NCI-H82 treated with DMSO at 0.1 percent for 48 hours (cell line): ENCODE measurements around the gene CANT1.

Experiments
- DNase-seq: peaks from one replicate; lab custom pipeline; 2025; ENCODE audit not compliant: unreplicated experiment; lab: John Stamatoyannopoulos, UW

CANT1 gene

DNA sequence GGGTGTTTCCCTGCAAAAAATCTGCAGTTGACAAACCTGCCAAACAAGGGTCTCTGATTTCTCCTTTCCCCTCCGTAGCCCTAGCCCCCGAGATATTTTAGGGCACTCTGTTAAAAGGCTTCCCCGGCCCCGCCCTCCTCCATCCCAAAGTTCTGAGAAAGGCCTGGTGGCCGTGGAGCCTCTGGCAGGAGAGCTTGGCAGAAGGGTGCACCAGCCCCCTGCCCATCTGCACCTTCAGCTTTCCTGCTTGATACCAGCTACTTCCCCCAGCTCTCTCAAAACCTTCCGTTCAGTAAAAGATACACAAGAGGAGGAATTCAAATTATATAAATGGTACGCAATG, 711 bp upstream of the CANT1 start:
- no peak for DNase-seq

DNA sequence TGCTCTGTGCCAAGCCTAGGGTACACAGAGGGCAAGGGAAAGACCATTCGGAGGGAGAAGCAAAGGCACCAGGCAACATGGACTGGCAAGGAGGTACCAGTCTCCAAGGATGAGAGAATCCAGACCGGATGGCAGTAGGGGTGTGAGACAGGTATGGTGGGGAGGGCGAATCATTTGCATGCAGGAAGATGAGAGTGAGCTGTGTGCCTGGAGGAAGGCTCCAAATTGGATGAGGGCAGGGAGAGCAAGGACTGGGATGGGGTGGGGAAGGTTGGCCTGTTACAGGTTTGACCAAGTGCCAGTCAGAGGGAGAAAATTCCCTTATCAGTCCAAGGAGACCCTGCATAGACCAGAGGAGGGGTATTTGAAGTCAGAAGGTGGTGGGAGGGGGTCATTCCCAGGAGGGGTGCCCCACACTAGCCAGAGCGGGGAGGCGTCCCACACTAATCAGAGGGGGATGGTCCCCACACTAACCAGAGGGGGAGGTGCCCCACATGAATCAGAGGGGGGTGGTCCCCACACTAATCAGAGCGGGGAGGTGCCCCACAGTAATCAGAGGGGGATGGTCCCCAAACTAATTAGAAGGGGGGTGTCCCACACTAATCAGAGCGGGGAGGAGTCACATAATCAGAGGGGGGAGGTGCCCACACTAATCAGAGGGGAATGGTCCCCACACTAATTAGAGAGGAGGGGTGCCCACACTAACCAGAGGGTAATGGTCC, 737 bp downstream of the CANT1 start:
- no peak for DNase-seq

DNA sequence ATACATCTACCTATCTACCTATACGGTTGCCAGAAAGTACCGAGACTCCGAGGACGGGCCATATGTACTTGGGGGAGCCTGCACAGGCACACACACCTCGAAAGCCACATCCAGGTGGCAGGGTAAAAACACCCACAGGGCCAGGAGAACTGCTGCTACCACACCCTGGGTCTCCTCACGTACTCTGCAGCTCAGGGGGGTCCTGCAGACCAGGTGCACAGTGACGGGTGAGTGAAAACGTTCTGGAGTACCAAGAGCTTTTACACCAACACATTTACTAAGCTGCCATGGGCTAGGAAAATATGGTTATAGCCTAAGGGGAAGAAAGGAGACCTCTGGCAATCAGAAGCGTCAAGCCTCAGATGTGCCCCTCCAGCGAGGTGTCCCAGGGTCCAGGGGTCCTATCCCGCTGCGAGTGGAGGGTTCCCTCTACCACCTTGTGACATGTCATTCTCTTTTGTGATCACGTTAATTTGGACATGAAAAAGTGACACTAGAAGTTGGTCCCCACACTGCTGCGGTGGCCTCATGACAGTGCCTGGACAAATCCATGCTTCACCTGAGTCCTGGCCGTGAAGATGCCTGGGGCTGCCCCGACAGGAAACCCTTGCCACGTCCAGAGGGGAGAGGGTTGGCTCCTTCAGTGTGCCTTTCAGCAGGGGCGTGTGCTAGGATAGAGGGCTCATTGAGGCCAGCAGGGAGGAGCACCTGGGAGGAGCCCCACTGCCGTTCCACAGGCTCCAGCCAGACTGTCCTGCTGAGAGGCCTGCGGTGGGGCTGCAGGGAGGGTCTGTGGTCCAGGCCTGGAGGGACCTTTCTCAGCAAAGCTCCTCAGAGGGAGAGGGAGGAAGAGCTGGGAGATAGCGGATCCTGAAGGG, 1.8 kb downstream of the CANT1 start:
- DNase-seq: no peak

DNA sequence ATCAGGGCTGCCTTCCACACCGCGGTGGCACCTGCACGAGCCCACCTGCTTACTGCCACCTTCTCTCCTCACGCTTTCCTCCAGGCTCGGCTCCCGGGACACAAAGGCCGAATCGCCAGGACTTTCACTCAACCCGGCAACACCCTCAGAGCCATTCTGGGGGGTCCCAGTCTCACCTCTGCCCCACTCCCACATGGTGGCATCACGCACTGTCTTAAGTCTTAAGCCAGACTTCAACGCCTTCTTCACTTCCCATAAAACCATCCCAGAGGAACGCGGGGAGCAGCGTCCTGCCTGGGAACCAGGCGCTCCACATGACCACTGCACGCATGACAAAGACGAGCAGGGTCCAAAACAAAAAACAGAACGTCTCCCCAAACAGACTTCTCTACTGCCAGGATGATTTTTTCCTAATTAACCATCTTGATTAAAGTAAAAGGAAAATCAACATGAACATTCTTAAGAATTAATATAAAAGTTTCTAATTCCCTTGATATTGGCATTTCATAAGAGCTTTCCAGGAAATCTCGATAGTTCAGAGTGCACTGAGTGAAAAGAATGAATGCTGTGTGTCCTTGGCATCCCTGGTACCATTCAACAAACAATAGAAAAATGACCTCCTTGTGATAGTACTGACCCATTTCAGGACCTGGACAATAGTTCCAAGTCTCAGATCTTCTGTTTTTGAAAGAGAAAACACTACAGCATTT, 2.6 kb downstream of the CANT1 start:
- DNase-seq: no peak

DNA sequence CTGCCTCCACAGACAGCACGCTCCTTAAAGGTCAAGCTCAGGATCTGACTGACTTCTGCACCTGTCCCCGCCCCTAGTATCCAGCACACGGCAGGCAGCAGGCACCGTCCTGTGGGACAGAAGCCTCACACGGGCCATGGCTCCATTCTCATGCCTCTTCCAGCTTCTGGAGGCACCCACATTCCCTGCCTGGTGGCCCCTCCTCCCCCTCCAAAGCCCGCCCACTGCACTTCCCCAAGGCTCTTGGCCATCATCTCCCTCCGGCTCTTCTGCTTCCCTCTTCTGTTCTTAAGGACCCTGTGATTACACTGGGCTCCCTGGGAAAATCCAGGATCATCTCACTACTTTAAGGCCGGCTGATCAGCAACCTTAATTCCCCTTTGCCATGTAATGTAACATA, 3.5 kb downstream of the CANT1 start:
- no peak for DNase-seq

DNA sequence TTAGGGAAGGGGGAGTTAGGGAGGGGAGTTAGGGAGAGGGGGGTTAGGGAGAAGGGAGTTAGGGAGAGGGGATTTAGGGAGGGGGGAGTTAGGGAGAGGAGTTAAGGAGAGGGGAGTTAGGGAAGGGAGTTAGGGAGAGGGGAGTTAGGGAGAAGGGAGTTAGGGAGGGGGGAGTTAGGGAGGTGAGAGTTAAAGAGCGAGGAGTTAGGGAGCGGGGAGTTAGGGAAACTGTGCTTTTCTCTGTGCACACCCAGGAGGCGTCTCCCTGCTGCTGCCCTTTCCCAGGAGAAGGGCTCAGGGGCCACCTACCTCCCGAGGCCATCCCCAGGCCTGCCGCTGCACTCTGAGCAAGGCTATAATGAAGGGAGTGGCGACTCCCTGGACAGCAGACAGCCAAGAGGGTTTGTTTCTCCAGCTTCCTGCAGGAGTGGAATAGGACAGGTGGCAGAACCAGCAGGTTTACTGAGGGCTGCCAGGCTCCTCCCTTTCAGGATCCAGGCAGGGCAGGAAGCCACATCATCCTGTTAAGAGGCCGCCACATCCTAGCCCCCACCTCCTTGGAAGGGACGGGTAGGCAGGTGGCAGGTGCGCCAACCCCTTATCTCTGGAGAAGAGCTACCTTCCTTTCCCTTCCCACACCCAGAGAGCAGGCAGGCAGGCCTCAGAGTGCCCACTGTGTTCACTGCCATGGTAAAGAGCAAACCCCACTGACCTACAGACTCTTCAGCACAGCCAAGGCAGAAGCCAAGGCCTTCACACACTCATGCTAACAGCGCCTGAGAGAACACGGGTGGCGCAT, 4.3 kb downstream of the CANT1 start:
- DNase-seq: no peak

DNA sequence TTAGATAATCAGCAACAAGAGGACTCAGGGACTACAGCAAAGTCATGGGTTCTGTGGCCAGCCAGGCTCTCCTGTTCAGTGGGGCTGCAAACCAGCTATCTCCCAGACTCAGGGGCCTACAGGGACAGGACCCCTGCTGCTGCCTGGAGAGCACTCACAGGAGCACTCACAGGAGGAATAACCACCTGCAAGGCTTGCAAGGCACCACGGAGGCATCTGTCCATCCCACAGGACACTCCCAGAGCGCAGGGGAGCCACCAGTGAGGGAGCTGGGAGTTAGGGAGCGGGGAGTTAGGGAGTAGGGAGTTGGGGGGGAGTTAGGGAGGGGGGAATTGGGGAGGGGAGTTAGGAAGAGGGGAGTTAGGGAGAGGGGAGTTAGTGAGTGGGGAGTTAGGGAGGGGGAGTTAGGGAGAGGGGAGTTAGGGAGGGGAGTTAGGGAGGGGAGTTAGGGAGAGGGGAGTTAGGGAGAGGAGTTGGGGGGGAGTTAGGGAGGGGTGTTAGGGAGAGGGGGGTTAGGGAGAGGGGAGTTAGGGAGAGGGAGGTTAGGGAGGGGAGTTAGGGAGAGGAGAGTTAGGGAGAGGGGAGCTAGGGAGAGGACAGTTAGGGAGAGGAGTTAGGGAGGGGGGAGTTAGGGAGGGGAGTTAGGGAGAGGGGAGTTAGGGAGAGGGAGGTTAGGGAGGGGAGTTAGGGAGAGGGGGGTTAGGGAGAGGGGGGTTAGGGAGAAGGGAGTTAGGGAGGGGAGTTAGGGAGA, 5.7 kb downstream of the CANT1 start:
- DNase-seq: no peak

DNA sequence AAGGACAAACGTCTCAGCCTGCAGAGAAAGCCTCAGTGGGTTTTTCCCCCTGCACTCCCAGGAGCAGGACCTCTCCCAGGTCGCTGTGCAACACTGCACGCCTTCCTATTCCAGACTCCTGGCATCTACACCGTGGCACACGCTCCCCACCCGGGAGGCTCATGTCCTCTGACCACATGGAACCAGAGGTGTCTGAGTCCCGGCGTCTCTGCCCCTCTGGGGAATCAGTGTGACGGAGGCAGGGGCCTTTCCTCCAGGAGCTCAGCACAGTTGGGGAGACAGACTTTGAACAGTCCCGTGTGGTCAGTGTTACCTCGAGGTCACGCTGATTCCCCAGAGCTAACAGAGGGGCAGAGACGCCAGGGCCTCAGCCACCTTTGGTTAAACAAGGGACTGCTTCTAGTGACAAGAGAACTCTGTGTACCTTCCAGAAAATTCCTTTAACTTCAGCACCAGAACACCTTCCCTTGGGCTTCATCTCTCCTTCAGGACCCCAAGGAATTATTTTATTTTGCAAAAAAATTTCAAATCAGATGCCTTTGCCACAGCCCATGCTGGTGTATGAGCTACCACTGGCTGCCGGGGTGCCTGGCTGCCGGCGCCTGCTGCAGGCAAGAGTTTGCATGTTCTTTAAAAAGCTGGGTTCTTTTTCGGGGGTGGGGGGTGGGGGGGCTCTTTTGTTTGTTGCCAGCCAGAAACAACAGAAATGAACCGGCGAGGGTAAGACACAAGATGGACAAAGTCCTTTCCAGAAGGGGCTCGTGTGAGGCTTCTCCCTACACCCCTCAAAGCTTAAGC, 6.6 kb downstream of the CANT1 start:
- DNase-seq: no peak

DNA sequence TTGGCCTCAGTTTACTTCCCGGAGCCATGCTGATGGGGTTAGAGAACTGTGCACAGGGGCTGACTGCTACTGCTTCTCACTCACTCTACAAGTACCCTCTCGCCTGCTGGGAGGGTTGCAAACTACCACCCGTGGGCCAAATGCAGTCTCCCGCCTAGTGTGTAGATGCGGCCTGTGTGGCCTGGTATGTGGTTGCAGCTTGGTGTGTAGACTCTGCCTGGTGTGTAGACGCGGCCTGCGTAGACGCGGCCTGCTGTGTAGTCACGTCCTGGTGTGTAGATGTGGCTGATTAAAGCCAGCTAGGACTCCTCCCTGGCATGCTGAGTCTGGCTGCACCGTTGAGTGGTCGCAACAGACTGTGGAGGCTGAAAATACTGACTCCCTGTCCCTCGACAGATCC, 7.3 kb downstream of the CANT1 start:
- no peak for DNase-seq

DNA sequence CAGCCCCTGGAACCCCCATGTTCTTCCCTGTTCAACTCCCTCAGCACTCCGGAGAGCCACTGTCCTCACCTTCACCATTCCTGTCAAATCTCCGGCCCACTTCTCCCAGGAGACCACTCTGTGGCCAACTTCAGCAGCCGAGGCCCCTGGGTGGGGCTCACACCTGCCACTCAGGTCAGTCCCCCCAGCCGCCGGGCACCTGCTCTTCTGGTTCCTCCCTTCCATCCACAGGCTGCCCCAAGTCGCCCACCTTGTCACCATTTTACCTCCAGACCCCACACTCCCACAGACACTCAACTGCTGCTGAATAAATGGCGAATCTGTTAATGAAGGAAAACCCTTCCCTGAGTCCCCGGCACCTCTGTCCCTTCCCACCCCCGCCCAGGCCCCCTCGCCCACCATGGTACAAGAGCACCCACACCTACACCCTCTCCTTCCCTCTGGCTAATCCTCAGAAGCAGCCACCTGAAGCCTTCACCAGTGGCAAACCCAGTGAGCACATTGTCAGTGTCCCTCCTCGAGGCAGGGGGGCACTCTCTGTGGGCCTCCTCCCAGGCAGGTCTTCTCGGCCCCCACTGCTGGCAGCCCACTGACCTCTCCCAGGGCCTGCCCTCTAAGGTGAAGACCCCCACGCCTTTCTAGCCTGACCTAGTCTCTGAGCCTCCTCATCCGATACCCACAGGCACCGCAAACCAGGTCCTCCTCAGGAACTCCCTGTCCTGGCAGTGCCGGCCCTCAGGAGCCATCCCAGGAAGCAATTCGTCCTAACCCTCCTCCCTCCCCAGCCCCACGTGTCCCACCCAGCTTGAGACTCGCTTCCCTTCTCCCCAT, 8.2 kb downstream of the CANT1 start:
- DNase-seq: no peak

DNA sequence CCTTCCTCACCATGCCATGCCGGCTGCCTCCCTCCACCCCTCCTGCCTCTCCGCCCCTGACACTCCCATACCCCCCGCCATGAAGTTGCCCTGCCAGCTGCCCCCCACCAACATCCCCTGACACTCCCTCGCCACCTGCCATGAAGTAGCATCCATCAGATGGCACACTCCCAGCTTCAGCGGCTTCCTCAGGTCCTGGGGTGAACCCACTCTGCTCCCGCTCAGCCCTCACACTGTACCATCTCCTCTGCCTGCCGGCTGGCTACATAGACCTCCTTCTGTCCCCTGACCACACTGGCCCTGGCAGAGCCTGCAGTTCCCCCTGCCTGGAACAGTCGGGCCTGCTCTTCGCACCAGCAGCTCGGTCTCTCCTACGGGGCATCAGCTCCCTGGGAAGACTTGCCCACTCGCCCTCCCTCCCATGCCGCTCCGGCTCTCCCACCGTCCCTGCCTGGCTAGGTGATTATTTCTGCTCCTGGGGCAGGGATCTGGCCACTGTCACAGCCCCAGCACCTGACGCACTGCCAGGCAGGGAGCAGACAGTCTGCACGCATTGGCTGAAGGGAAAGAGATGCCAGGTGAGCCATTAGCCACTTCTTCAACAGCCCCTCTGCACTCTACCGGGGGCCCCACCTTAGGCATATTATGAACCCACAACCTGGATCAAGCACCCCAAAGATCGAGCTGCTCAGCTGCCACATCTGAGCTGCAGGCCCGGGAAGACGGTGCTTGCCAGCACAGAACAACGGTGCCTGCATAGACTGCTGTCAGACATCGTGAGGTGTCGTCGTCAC, 9.0 kb downstream of the CANT1 start:
- DNase-seq: no peak

DNA sequence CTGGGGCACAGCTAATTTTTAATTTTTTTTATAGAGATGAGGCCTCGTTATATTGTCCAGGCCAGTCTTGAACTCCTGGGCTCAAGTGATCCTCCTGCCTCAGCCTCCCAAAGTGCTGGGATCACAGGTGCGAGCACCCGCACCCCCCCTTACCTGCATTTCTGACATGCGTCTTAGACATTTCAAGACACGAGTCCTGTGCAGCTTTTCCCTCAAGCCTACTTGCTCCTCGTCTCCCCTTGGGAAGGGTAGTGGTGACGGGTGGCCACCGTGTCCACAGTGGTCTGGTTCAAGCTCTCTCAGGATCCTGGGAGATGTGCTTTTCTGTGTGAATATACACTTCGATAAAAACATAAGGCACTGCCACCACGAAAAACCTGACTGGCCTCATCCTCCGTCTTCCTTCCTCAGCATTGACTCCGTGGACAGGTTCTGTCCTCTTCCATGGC, 9.6 kb downstream of the CANT1 start:
- no peak for DNase-seq

DNA sequence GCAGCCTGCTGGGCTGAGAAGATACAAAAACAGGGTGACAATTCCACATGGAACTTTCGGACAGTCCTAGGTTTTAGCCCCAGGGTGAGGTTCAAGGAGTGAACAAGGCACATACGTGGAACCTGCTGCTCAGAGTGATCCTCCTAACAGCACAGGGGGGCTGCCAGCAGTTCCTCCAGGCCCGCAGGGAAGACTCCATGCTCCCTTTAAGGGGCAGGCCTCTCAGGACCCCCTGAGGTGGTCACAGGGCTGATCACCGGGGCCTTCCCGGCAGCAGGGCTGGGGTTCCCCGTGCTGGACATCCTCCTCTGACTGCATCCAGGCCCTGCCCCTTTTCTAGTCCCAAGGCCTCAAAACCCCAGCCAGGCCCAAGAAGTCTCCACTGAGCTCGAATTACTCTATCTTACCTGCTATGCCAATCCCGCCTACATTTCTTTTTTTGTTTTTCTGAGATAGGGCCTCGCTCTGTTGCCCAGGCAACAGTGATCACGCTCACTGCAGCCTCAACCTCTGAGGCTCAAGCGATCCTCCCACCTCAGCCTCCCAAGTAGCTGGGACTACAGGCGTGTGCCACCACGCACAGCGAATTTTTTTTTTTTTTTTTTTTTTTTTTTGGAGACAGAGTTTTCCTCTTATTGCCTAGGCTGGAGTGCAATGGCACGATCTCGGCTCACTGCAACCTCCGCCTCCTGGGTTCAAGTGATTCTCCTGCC, 10.4 kb downstream of the CANT1 start:
- no peak for DNase-seq

DNA sequence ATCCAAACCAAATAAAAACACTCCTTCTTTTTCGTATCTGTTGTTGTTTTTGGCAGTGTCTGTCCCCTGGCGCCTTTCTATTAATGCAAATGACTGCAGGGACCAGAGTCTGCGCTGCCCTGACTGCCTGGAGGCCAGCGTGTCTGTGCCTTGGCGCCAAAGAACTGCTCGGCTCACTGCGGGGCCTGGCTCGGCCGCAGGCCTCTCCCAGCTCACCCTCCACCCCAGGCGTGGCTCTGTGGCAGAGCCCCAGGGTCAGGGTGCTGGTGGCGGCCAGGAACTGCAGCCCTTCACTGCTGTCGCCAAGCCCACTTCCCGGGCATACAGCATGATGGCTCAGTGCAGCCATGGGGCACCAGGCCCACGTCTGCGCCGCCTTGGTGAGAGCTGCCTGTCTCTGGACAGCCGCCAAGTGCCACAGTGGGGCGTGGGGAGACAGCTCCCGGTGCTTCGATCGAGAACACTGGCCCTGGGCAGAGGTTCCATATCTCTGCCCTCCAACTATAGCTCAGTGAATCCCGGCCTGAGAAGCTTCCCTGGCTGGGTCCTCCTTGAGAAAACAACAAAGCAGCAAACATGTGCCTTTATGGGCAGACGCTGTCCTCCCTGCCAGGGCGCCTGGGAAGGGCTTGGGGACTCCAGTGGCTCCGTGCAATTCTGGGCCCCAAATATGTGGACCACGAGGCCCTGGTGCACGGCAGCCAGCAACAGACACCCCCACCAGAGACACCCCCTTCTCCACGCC, 11.1 kb downstream of the CANT1 start:
- DNase-seq: no peak

DNA sequence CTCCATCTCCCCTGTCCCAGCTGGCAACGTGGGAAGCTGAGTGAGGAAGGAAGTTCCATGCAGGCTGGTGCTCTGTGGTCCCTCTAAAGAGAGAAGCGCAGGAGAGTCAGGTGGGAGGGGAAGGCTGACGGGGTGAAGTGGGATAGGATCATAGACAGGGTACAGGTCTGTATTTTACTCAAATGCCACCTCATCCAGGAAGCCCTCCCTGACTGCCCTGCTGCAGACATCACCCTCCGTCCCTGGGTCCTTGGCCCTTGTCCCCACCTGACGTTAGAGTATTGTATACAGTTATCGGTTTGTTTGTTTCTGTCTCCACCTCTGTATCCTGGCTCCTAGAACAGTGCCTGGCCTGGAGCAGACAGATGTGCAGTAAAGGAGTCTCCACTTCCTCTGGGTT, 11.7 kb downstream of the CANT1 start:
- DNase-seq: no peak

DNA sequence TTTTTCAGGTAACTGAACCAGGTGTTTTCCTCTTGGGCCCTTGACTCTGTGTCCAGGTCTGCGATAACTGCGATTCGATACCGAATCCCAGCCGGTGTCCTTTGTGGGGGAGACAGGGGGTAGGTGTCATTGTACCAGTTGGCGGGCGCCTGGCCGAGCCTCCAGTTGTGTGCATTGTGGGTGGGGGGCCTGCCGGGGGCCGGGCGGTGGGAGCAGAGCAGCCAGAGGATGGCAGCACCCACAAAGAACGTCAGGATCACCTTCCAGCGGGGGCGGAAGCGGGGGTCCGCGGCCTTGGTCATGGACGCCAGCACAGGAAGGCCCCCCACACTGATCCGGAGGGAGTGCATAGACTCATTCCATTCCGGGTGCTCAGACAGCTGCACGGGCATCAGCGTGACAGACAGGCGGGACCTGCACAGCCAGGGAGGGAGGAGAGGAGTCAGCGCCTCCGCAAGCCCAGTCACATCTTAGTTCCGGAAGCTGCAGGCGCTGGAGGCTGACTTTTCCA, 12.3 kb downstream of the CANT1 start:
- DNase-seq: no peak
